NOMO-1 treated with DMSO at 0.1 percent for 48 hours (cell line): ENCODE measurements around the gene PPFIBP2.
A peak's percentile ranks its signal among the peaks of the same experiment; 100 is the strongest.

Experiments
- DNase-seq: peaks from one replicate; lab custom pipeline; 2025; ENCODE audit not compliant: unreplicated experiment; lab: John Stamatoyannopoulos, UW

The PPFIBP2 gene

GRCh38 chr11:7683571-7683970 lies 169.8 kb downstream of the PPFIBP2 start:
- no peak for DNase-seq

GRCh38 chr11:7686761-7687160 lies 173.0 kb downstream of the PPFIBP2 start:
- DNase-seq: no peak

GRCh38 chr11:7687386-7687785 lies 173.6 kb downstream of the PPFIBP2 start:
- no peak for DNase-seq

- DNase-seq: peak; percentile 53
Observed at GRCh38 chr11:7688238-7688826, 174.5 kb downstream of the PPFIBP2 start.

GRCh38 chr11:7689239-7689638 lies 175.4 kb downstream of the PPFIBP2 start:
- no peak for DNase-seq

GRCh38 chr11:7690648-7691047 lies 176.8 kb downstream of the PPFIBP2 start:
- DNase-seq: no peak

GRCh38 chr11:7691759-7692350 lies 178.1 kb downstream of the PPFIBP2 start:
- DNase-seq: no peak

- DNase-seq: no peak
Observed at GRCh38 chr11:7692426-7692825, 178.6 kb downstream of the PPFIBP2 start.

- no peak for DNase-seq
Observed at GRCh38 chr11:7694235-7694634, 180.4 kb downstream of the PPFIBP2 start.

GRCh38 chr11:7696424-7696823 lies 182.6 kb downstream of the PPFIBP2 start:
- DNase-seq: no peak
